Measurements from ENCODE around the gene KIFC1.
"Not testable (repeated sequence)": the region's sequence is repeated elsewhere in the genome, so short reads cannot be mapped to it uniquely, and the experiment has no call there.

DNA sequence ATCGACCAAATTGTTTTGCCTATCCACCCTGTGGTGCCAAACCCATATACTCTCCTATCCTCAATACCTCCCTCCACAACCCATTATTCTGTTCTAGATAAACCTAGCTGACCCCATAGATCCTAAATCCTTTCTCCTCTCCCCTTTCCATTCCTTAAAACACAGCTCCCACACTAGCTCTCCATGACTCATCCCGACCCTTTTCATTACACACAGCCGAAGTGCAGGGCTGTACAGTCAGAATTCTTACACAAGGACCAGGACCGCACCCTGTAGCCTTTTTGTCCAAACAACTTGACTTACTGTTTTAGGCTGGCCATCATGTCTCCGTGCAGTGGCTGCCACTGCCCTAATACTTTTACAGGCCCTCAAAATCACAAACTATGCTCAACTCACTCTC lies 44.7 kb upstream of the KIFC1 start:
- TF ChIP-seq CTCF, POLR2A (IDR thresholded peaks at IDR 0.05): not testable (repeated sequence)

Measured in stomach (tissue), 4 donors.